Measurements from ENCODE around the gene AMMECR1L. TPM values are rescaled to one million over a fixed set of nuclear protein-coding genes. Genes with fewer than 3 reads are reported as not detected.
"Not testable (repeated sequence)": the region's sequence is repeated elsewhere in the genome, so short reads cannot be mapped to it uniquely, and the experiment has no call there.

Gene AMMECR1L
- total and polyA plus RNA-seq, 10 of the 15 experiments (the other 5 are each of a cell fraction or from before 2014, with no cell fraction given) = 2.7 to 12.1 (median 8.0) TPM

DNA sequence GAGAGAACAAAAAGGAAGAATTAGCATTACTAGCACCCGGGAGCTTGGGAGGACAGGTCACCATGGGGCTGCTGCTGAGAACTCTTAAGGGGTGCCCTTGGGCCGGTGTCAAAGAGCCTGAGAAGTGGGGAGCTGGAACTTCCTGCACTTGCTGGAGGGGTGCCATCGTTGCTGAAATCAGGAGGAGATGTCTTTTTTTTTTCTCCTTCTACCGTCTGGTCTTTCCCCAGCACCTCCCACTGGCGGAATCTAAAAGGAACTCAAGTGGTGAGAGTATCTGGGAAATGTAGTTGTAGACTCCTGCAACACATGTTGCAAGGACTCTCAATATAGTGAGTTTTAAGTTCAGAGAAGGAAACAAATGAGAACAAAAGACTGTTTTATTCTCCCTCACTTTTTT is 6.1 kb upstream of the AMMECR1L start:
- Histone ChIP-seq H3K27ac (ENCODE audit: control insufficient read depth, insufficient read depth) (no peak overlapping the region), H3K36me3 (ENCODE audit: control insufficient read depth in 2 of 2, insufficient read depth in 2 of 2, low read length in 1 of 2) (no peaks in the 10 kb centered on the region), H3K79me2 (ENCODE audit: control insufficient read depth, insufficient read depth, low read length) (peaks cover 5% of the 10 kb centered on the region; the same call in 1 of the 2 replicates), H3K9ac (ENCODE audit: control insufficient read depth, insufficient read depth, low read length) (no peak overlapping the region), H3K4me3 (no peak overlapping the region), H3K27me3 (replicated peaks in 1 of 2; ENCODE audit: control insufficient read depth in 2 of 2, insufficient read depth in 2 of 2, low read length in 1 of 2) (no peaks in the 10 kb centered on the region), H3K9me3 (replicated peaks; ENCODE audit: control insufficient read depth, insufficient read depth, low read length) (no peaks in the 10 kb centered on the region), H3K4me2 (ENCODE audit: control insufficient read depth, insufficient read depth) (no peak overlapping the region), H3K4me1 (ENCODE audit: control insufficient read depth, insufficient read depth, low read length) (no peaks in the 10 kb centered on the region), H4K20me1 (ENCODE audit: control insufficient read depth, insufficient read depth) (no peaks in the 10 kb centered on the region), H2AFZ (ENCODE audit: control insufficient read depth, low read depth, low read length) (no peak overlapping the region)
- 72% methylated on average over 5 of the region's 5 CpGs for WGBS (ENCODE audit: insufficient coverage, insufficient replicate concordance, low lambda C conversion rate, missing lambda C conversion rate)
- ATAC-seq (no peak), DNase-seq (ENCODE audit: low read depth, low spot score) (no peak), FAIRE-seq (no peak)
- TF ChIP-seq SMC3 (IDR thresholded peaks at IDR 0.05; ENCODE audit: borderline replicate concordance, low read length) = no peak
- no peak for TF ChIP-seq SMARCA5 (IDR thresholded peaks at IDR 0.05)
- no peak for TF ChIP-seq PBX3 (IDR thresholded peaks at IDR 0.05; ENCODE audit: insufficient replicate concordance, low read depth, low read length)
- no peak for TF ChIP-seq FOXK2 (IDR thresholded peaks at IDR 0.05)
- in situ Hi-C loops (cut with MboI) (no loop called here), intact Hi-C loops (cut with micrococcal nuclease; ENCODE audit: unreplicated experiment) (no loop called here)
- ChIA-PET SMC1A (ENCODE audit: uncharacterized antibody, unreplicated experiment) (no interaction called here), POLR2A (no interaction called here), CTCF (no interaction called here), RAD21 (ENCODE audit: unreplicated experiment) (no interaction called here)
- BruUV-seq (replicated peaks) = no TSS peak

- ATAC-seq; H3K9me3 ChIP-seq (replicated peaks; ENCODE audit: control insufficient read depth, insufficient read depth, low read length); H3K4me2 ChIP-seq (ENCODE audit: control insufficient read depth, insufficient read depth); CTCF ChIA-PET; H4K20me1 ChIP-seq (ENCODE audit: control insufficient read depth, insufficient read depth); H3K9ac ChIP-seq (ENCODE audit: control insufficient read depth, insufficient read depth, low read length); H3K36me3 ChIP-seq (ENCODE audit: control insufficient read depth in 2 of 2, insufficient read depth in 2 of 2, low read length in 1 of 2); in situ Hi-C loops (cut with MboI); H2AFZ ChIP-seq (ENCODE audit: control insufficient read depth, low read depth, low read length); BruUV-seq (replicated peaks); POLR2A ChIA-PET; H3K27me3 ChIP-seq (replicated peaks in 1 of 2; ENCODE audit: control insufficient read depth in 2 of 2, insufficient read depth in 2 of 2, low read length in 1 of 2); FAIRE-seq; H3K4me3 ChIP-seq; DNase-seq (ENCODE audit: low read depth, low spot score); H3K27ac ChIP-seq (ENCODE audit: control insufficient read depth, insufficient read depth); intact Hi-C loops (cut with micrococcal nuclease; ENCODE audit: unreplicated experiment); H3K79me2 ChIP-seq (ENCODE audit: control insufficient read depth, insufficient read depth, low read length); H3K4me1 ChIP-seq (ENCODE audit: control insufficient read depth, insufficient read depth, low read length); SMC1A ChIA-PET (ENCODE audit: uncharacterized antibody, unreplicated experiment): not testable (repeated sequence)
- RAD21 ChIA-PET (ENCODE audit: unreplicated experiment) = interaction anchor here (0.7 to 1.1 kb wide), 2 partner anchors 130 to 200 kb away, joined by 3 read pairs; partner anchors contain the start of gene UGGT1
- 98% methylated on average over 7 of the region's 7 CpGs for WGBS (ENCODE audit: insufficient coverage, insufficient replicate concordance, low lambda C conversion rate, missing lambda C conversion rate)
These were observed 5.0 kb upstream of the AMMECR1L start for GRCh38 chr2:127890756-127891155.
